IPS DF 4.7 (cell line): ENCODE measurements around the gene LOC128125822.
"Not testable (repeated sequence)": the region's sequence is repeated elsewhere in the genome, so short reads cannot be mapped to it uniquely, and the experiment has no call there.

Experiments used
- DNase-seq: peaks from one replicate; pipeline ENCODE4 v3.0.0-alpha.2; 2013; ENCODE audit warnings: low spot score; ENCODE audit errors: extremely low read depth

LOC128125822 gene

GRCh38 chr6:63581355-63582013 lies 9.2 kb downstream of the LOC128125822 start:
- DNase-seq, result no peak

DNA sequence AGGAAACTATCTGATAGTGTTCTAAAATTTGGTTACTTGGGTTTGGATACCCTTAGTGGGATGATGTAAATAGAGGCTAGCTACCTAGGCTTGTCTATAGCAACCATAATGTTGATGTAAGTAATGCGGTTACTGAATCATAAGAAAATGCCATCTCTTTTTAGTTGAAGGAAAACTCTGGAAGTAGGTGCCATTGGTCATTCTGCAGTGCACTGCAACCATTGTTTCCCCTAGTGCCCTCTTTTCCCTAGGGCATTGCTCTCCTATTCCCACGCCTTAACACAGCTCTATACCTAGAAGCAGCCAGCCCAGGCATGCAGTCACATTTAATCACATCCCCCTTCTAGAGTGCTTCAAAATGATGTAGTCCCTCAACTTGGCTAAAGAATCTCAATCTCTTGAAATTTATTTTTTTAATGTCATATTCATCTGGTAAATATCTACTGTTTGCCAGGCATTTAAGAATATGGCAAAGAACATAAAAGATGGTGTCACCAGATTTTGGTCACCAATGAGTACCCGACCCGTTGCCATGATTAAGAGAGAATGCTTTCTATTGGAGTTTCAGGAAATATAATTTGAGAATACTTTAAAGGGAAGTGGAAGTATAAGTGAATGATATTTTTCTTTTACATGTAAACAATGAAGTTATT lies 10.4 kb downstream of the LOC128125822 start:
- DNase-seq, result no peak

- DNase-seq, result no peak
Measured at GRCh38 chr6:63584125-63584514, 11.8 kb downstream of the LOC128125822 start.

GRCh38 chr6:63584566-63584965 lies 12.3 kb downstream of the LOC128125822 start:
- no peak for DNase-seq

DNA sequence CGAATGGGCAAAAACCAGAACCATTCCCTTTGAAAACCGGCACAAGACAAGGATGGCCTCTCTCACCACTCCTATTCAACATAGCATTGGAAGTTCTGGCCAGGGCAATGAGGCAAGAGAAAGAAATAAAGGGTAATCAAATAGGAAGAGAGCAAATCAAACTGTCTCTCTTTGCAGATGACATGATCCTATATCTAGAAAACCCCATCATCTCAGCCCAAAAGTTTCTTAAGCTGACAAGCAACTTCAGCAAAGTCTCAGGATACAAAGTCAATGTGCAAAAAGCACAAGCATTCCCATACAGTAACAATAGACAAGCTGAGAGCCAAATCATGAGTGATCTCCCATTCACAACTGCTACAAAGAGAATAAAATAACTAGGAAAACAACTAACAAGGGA lies 13.4 kb downstream of the LOC128125822 start:
- DNase-seq, result not testable (repeated sequence)

- no peak for DNase-seq
Measured at GRCh38 chr6:63589952-63590411, 17.7 kb downstream of the LOC128125822 start.

- DNase-seq, result no peak
Measured at GRCh38 chr6:63592886-63593285, 20.6 kb downstream of the LOC128125822 start.

DNA sequence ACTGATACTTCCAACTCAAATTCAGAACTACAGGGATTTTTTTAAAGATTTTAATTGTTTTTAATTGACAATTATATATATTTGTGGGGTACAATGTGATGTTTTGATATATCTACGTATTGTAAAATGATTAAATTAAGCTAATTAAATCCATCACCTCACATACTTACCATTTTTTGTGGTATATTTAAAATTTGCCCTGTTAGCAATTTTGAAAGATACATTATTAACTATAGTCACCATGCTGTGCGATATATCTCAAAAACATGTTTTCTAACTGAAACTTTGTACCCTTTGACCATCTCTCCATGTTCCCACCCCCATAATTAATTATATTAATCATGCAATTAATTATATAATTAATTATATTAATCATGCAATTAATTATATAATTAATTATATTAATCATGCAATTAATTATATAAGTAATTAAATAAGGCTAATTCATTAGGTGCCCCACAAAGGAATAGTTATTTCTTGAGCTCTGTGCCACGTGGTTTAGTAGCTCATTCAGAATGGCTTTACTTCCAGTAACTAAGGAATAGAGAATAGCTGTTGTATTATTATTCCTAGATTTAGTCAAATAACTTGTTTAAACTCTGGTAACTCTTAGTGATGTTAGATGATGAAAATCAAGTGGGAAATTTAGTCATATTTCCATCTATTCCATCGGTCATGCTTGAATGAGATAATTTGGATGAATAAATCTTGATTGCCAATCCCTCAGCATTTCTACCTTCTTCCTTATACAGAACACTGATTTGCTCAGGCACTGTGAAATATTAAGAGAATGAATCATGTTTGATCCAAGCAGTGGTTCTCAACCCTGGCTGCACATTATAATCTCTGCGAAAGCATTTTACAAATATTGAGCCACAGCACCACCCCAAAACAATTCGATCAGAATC lies 25.1 kb downstream of the LOC128125822 start:
- DNase-seq, result no peak

- no peak for DNase-seq
Measured at GRCh38 chr6:63598049-63599036, 26.1 kb downstream of the LOC128125822 start.

- DNase-seq, result no peak
Measured at GRCh38 chr6:63599243-63599642, 27.0 kb downstream of the LOC128125822 start.

DNA sequence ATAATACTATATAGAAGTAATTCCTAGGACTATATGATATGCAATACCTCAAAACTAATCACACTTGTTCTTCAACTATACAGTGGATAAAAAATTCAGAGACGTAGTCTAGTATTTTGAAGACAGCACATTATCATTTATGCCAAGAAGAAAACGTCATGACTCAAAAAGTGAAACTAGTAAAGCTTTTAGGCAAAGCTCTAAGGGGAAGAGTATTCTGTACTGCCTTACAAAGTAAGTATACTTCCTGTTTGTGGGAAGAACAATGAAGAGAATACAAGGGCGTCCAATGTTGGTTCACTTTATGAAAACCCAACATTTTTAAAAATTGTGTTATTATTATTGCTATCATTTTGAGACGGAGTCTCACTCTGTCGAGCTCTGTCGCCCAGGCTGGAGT lies 27.9 kb downstream of the LOC128125822 start:
- no peak for DNase-seq

DNA sequence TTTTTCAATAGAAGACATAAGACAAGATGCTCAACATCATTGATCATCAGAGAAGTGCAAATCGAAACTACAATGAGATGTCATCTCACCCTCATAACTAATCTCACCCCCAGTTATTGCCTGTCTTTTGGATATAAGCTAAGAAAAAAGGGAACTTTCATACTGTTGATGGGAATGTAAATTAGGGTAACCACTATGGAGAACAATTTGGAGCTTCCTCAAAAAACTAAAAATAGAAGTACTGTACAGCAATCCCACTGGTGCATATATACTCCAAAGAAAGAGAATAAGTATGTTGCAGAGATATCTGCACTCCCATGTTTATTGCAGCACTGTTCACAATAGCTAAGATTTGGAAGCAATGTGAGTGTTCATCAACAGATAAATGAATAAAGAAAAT lies 37.0 kb downstream of the LOC128125822 start:
- DNase-seq, result no peak

- no peak for DNase-seq
Measured at GRCh38 chr6:63610944-63611343, 38.7 kb downstream of the LOC128125822 start.

DNA sequence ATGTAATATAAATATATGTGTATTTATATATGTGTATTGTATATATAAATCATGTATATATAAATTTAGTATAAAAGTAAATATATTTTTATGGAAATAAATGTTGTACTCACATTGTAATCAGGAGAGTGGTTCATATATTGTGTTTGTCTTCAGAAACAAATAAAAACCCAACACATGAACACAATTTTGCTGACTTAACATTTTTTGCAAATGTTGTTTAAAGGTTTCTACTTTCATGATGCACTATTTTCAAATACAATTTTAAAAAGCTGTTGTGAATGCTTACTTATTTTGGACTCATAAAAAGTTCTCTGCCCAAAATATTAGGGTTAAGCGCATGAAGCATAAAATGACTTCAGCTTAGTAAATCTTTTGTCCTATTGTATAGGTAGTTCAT lies 39.3 kb downstream of the LOC128125822 start:
- no peak for DNase-seq

DNA sequence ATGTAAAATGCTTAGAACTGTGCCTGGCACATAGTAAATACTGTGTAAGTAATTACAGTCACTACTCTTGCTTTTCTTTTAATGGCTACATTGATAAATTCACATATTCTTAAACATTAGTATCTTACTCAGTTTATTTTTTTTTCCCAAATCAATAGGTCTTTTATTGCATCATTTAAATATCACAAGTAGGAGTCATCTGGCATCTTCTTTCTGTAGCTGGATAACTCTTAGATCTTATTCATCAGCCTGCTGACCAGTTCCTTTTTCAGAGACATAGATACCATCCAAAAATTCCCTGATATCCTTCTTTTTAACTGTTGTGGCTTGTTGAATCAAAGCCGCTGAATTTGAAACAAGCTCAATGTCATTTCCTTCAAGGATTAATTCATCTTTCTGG lies 43.3 kb downstream of the LOC128125822 start:
- DNase-seq, result no peak
